ENCODE measurements around the gene KRT86. TPM values are rescaled to one million over a fixed set of nuclear protein-coding genes. Genes with fewer than 3 reads are reported as not detected.

KRT86 gene
- total RNA-seq (2016; rRNA removed; fragmentation: Illumina TruSeq; extraction: Trizol) (not detected in 2 replicates), polyA plus RNA-seq (2011; rRNA removed) (not detected in 2 replicates), polyA minus RNA-seq (2011; rRNA and poly(A)+ RNA removed; ENCODE audit: low replicate concordance) (0.61 TPM in 1 of 2 replicates, not detected in the other), Bru-seq, nascent RNA (not detected), BruChase-seq, experiment 1, labeled RNA remaining after a 6-hour chase (percentile 4 among the genes with signal in this experiment), BruChase-seq, experiment 2, labeled RNA remaining after a 2-hour chase (percentile 6 among the genes with signal in this experiment)
- not detected in 2 replicates for total RNA-seq (2016; cell fraction: cytosol; rRNA removed; fragmentation: Illumina TruSeq; extraction: Trizol; ENCODE audit: low read depth)
- total RNA-seq (2016; cell fraction: insoluble cytoplasmic fraction; rRNA removed; fragmentation: Illumina TruSeq; extraction: Trizol): not detected in 2 replicates
- total RNA-seq (2016; cell fraction: membrane; rRNA removed; fragmentation: Illumina TruSeq; extraction: Trizol): not detected in 2 replicates
- total RNA-seq (2016; cell fraction: nucleus; rRNA removed; fragmentation: Illumina TruSeq; extraction: Trizol): not detected in 2 replicates
- polyA plus RNA-seq (2011; cell fraction: cytosol; rRNA removed): not detected in 2 replicates
- polyA plus RNA-seq (2011; cell fraction: nucleus; rRNA removed): not detected in 2 replicates
- not detected in 2 replicates for polyA plus RNA-seq (2012)
- not detected in 2 replicates for polyA plus RNA-seq (2016; cell fraction: cytosol; fragmentation: Illumina TruSeq; extraction: Trizol; ENCODE audit: low read depth)
- polyA plus RNA-seq (2016; cell fraction: insoluble cytoplasmic fraction; fragmentation: Illumina TruSeq; extraction: Trizol; ENCODE audit: low read depth): not detected in 2 replicates
- polyA plus RNA-seq (2016; cell fraction: membrane; fragmentation: Illumina TruSeq; extraction: Trizol; ENCODE audit: low read depth): not detected in 2 replicates
- polyA plus RNA-seq (2016; cell fraction: nucleus; fragmentation: Illumina TruSeq; extraction: Trizol; ENCODE audit: insufficient read depth, low read depth): not detected in 2 replicates
- polyA minus RNA-seq (2011; cell fraction: cytosol; rRNA and poly(A)+ RNA removed): not detected in 2 replicates
- not detected in 2 replicates for polyA minus RNA-seq (2011; cell fraction: nucleus; rRNA and poly(A)+ RNA removed)
- long read RNA-seq, experiment 1: 0 reads
- long read RNA-seq, experiment 2: 0 reads

GRCh38 chr12:52274521-52275120, at the start of gene KRT86:
Gene KRT86 (plus strand): TSS chr12:52274645. CDS start chr12:52301917, 27,272 bp downstream.
- 4% methylated on average over 3 of the region's 3 CpGs for WGBS (ENCODE audit: low lambda C conversion rate)
- no peak within 1 kb of the TSS for H3K4me2 ChIP-seq (ENCODE audit: low read depth, low read length)
- in situ Hi-C loops (cut with HindIII; ENCODE audit: extremely low pct_ligation_motif_present, low pct_unique_long_range_greater_than_20kb): no loop called here
- peaks cover 4 to 29% of the 10 kb centered on the region in 2 experiments; a peak in 3 of 5 replicates for H3K27me3 ChIP-seq (ENCODE audit: control insufficient read depth in 1 of 2, insufficient read depth in 2 of 2, low read length in 2 of 2)
- no peaks in the 10 kb centered on the region for H3K9me3 ChIP-seq (ENCODE audit: low read length)
- H3K9ac ChIP-seq (ENCODE audit: insufficient read depth, low read depth, low read length): no peak within 1 kb of the TSS
- H3K27ac ChIP-seq (ENCODE audit: extremely low read length, insufficient read depth, low read length): no peak within 1 kb of the TSS
- DNase-seq (ENCODE audit: low spot score) (no peak), FAIRE-seq (no peak), ATAC-seq (no peak)
- no peaks in the 10 kb centered on the region for H4K20me1 ChIP-seq (ENCODE audit: insufficient read depth, low read length)
- intact Hi-C loops (cut with micrococcal nuclease; ENCODE audit: unreplicated experiment): no loop called here
- no peak within 1 kb of the TSS for H3K4me3 ChIP-seq (replicated peaks in 1 of 3; ENCODE audit: insufficient read depth in 1 of 3, low read depth in 2 of 3, low read length in 3 of 3)
- H3K79me2 ChIP-seq (ENCODE audit: insufficient read depth, low read length): no peaks in the 10 kb centered on the region
- H3K4me1 ChIP-seq (ENCODE audit: insufficient read depth, low read length): peaks cover 6% of the 10 kb centered on the region
- no peaks in the 10 kb centered on the region for H3K36me3 ChIP-seq (replicated peaks in 1 of 2; ENCODE audit: control insufficient read depth in 1 of 2, insufficient read depth in 2 of 2, low read length in 2 of 2)
- ChIA-PET CTCF (ENCODE audit: low intra/inter-chr PET ratio, low total read pairs) (no interaction called here), POLR2A (no interaction called here)
- H2AFZ ChIP-seq (ENCODE audit: low read length): no peak within 1 kb of the TSS
- TF ChIP-seq SP5 (CRISPR knock-in tag; IDR thresholded peaks at IDR 0.05; ENCODE audit: borderline replicate concordance, low read depth) (no peak), MED1 (CRISPR knock-in tag; IDR thresholded peaks at IDR 0.05) (no peak)
- no TSS peak for BruUV-seq (replicated peaks)

- H3K27me3 ChIP-seq (ENCODE audit: control insufficient read depth in 1 of 2, insufficient read depth in 2 of 2, low read length in 2 of 2): peaks cover 0 to 16% of the 10 kb centered on the region in 2 experiments; a peak in 2 of 5 replicates
- in situ Hi-C loops (cut with HindIII; ENCODE audit: extremely low pct_ligation_motif_present, low pct_unique_long_range_greater_than_20kb) (no loop called here), intact Hi-C loops (cut with micrococcal nuclease; ENCODE audit: unreplicated experiment) (no loop called here)
- no peaks in the 10 kb centered on the region for H3K79me2 ChIP-seq (ENCODE audit: insufficient read depth, low read length)
- ATAC-seq (no peak), FAIRE-seq (no peak), DNase-seq (ENCODE audit: low spot score) (no peak)
- H3K9me3 ChIP-seq (ENCODE audit: low read length): no peaks in the 10 kb centered on the region
- no peak overlapping the region for H3K4me3 ChIP-seq (replicated peaks in 1 of 3; ENCODE audit: insufficient read depth in 1 of 3, low read depth in 2 of 3, low read length in 3 of 3)
- no peak overlapping the region for H3K27ac ChIP-seq (ENCODE audit: extremely low read length, insufficient read depth, low read length)
- no peaks in the 10 kb centered on the region for H3K36me3 ChIP-seq (replicated peaks in 1 of 2; ENCODE audit: control insufficient read depth in 1 of 2, insufficient read depth in 2 of 2, low read length in 2 of 2)
- 14% methylated on average over 4 of the region's 4 CpGs for WGBS (ENCODE audit: low lambda C conversion rate)
- H3K4me2 ChIP-seq (ENCODE audit: low read depth, low read length): no peak overlapping the region
- H4K20me1 ChIP-seq (ENCODE audit: insufficient read depth, low read length): no peaks in the 10 kb centered on the region
- H3K9ac ChIP-seq (ENCODE audit: insufficient read depth, low read depth, low read length): no peak overlapping the region
- BruUV-seq (replicated peaks): no TSS peak
- H2AFZ ChIP-seq (ENCODE audit: low read length): no peak overlapping the region
- H3K4me1 ChIP-seq (ENCODE audit: insufficient read depth, low read length): peaks cover 5% of the 10 kb centered on the region; the same call in 1 of the 2 replicates
- CTCF ChIA-PET (ENCODE audit: low intra/inter-chr PET ratio, low total read pairs): no interaction called here
- POLR2A ChIA-PET: no interaction called here
- no peak for TF ChIP-seq ATF7 (IDR thresholded peaks at IDR 0.05)
- TF ChIP-seq ATF7 (CRISPR knock-in tag; IDR thresholded peaks at IDR 0.05): no peak
- TF ChIP-seq ZNF850 (CRISPR knock-in tag; conservative IDR thresholded peaks at IDR 0.05): no peak
- no peak for TF ChIP-seq ZNF362 (CRISPR knock-in tag; IDR thresholded peaks at IDR 0.05; ENCODE audit: borderline replicate concordance)
- no peak for TF ChIP-seq DDIT3 (CRISPR knock-in tag; IDR thresholded peaks at IDR 0.05)
- TF ChIP-seq ATF5 (CRISPR knock-in tag; IDR thresholded peaks at IDR 0.05; ENCODE audit: low read depth): no peak
- no peak for TF ChIP-seq ZNF704 (CRISPR knock-in tag; IDR thresholded peaks at IDR 0.05; ENCODE audit: borderline replicate concordance)
- TF ChIP-seq GLI4 (CRISPR knock-in tag; IDR thresholded peaks at IDR 0.05; ENCODE audit: borderline replicate concordance): no peak
These were observed 48.7 kb upstream of the KRT86 start for GRCh38 chr12:52225752-52226151.

Data from HepG2 (cell line).